Measurements from ENCODE around the gene GRM7.

GRM7 gene

GRCh38 chr3:7781395-7781794 is 920.5 kb downstream of the GRM7 start:
- DNase-seq (ENCODE audit: low spot score), result no peak

- no peak for DNase-seq (ENCODE audit: low spot score)
Measured at GRCh38 chr3:7787871-7788828, 927.2 kb downstream of the GRM7 start.

- DNase-seq (ENCODE audit: low spot score), result no peak
Measured at GRCh38 chr3:7788881-7789280, 928.0 kb downstream of the GRM7 start.

DNA sequence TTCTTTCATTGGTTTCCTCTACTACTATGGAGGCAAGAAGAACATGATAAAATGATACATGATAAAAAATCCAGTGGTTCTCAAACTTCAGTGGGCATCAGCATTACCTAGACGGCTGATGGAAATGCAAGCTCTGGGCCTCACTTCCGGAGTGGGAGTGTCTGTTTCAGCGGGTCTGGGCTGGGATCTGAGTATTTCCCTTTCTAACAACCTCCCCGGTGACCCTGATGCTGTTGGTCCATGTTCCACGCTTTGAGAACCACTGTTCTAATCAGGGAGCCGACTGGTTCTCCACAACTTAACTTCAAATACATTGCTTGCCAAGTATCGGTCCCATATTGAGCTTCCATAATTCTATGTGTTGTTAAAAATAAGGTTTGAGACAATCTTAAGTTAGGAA is 928.4 kb downstream of the GRM7 start:
- no peak for DNase-seq (ENCODE audit: low spot score)

- DNase-seq (ENCODE audit: low spot score), result no peak
Measured at GRCh38 chr3:7790141-7790540, 929.2 kb downstream of the GRM7 start.
